Thoracic aorta (tissue), 2 donors: Measurements from ENCODE around the gene SETD1A. TPM values are rescaled to one million over a fixed set of nuclear protein-coding genes. Genes with fewer than 3 reads are reported as not detected.

Experiments
- ATAC-seq: fragments of 150-250 bp; one replicate; pipeline ENCODE4 v1.8.0; 2017; ENCODE audit warnings: low read depth; ENCODE audit not compliant: insufficient number of reproducible peaks, low FRiP score
- DNase-seq: peaks from one replicate; pipeline ENCODE4 v3.0.0-alpha.2; 2020; ENCODE audit warnings: low spot score
- H3K27ac ChIP-seq, 2 donors: fragments of 200-600 bp; sonication (generic); 1 replicate in 1 of 2; 2 replicates in 1 of 2; pipeline ENCODE4 v1.5.1; 2016; ENCODE audit warnings: mild to moderate bottlenecking in 2 of 2, moderate library complexity in 2 of 2
- H3K27me3 ChIP-seq: fragments of 200-600 bp; sonication (generic); replicated peaks from 2 replicates; pipeline ENCODE4 v1.6.0; 2016; ENCODE audit warnings: mild to moderate bottlenecking; ENCODE audit not compliant: insufficient read depth
- H3K36me3 ChIP-seq: fragments of 200-600 bp; sonication (generic); one replicate; pipeline ENCODE4 v1.5.1; 2016
- H3K4me1 ChIP-seq, 2 donors: fragments of 200-600 bp; sonication (generic); 1 replicate in 1 of 2; 2 replicates in 1 of 2; pipeline versions ENCODE4 v1.5.1 to v1.6.0; 2016; ENCODE audit warnings: low read depth in 2 of 2, mild to moderate bottlenecking in 1 of 2; ENCODE audit not compliant: control insufficient read depth in 1 of 2
- H3K4me3 ChIP-seq: fragments of 200-600 bp; sonication (generic); 2 replicates; pipeline ENCODE4 v1.5.1; 2016; ENCODE audit warnings: mild to moderate bottlenecking
- H3K9me3 ChIP-seq: fragments of 200-600 bp; sonication (generic); 2 replicates; pipeline ENCODE4 v1.5.1; 2016
- CTCF ChIP-seq: fragments of 200-600 bp; sonication (generic); IDR thresholded peaks from one replicate; pipeline ENCODE4 v1.5.1; 2019; ENCODE audit warnings: antibody characterized with exemption
- total RNA-seq, 2 donors: library from RNA; depleted of rRNA; stranded (reverse); fragments of >200 nt; gene quantifications; one replicate each; pipeline versions ENCODE4 v1.1.0 to v1.2.3, GENCODE V29; 2016

Gene SETD1A
- total RNA-seq, 2 donors from 2014 or later: 7.4 to 14.6 TPM

- Histone ChIP-seq H3K4me1 (peaks cover 5 to 27% of the 10 kb centered on the region in 2 donors), H3K4me3 (no peak overlapping the region), H3K36me3 (peaks cover 10% of the 10 kb centered on the region), H3K27ac (no peak overlapping the region), H3K27me3 (no peaks in the 10 kb centered on the region), H3K9me3 (no peaks in the 10 kb centered on the region)
- TF ChIP-seq CTCF: no peak
- no peak for DNase-seq
- ATAC-seq: no peak
These were observed 31.4 kb upstream of the SETD1A start for GRCh38 chr16:30925995-30926811.

- DNase-seq (no peak), ATAC-seq (no peak)
- Histone ChIP-seq H3K4me1 (peaks cover 5 to 24% of the 10 kb centered on the region in 2 donors), H3K36me3 (peaks cover 10% of the 10 kb centered on the region), H3K9me3 (no peaks in the 10 kb centered on the region), H3K27ac (no peak overlapping the region), H3K27me3 (no peaks in the 10 kb centered on the region), H3K4me3 (no peak overlapping the region)
- no peak for TF ChIP-seq CTCF
These were observed 30.4 kb upstream of the SETD1A start for GRCh38 chr16:30926937-30927788.

GRCh38 chr16:30927789-30928378, 29.7 kb upstream of the SETD1A start:
- H3K27ac ChIP-seq: no peak overlapping the region
- H3K4me1 ChIP-seq: peaks cover 5 to 24% of the 10 kb centered on the region in 2 donors
- no peaks in the 10 kb centered on the region for H3K9me3 ChIP-seq
- ATAC-seq: no peak
- no peaks in the 10 kb centered on the region for H3K27me3 ChIP-seq
- no peak overlapping the region for H3K4me3 ChIP-seq
- no peak for TF ChIP-seq CTCF
- peaks cover 13% of the 10 kb centered on the region for H3K36me3 ChIP-seq
- DNase-seq: no peak

GRCh38 chr16:30928390-30928789, 29.2 kb upstream of the SETD1A start:
- no peak for DNase-seq
- no peak overlapping the region for H3K4me3 ChIP-seq
- no peak overlapping the region for H3K27ac ChIP-seq
- no peaks in the 10 kb centered on the region for H3K9me3 ChIP-seq
- TF ChIP-seq CTCF: no peak
- ATAC-seq: no peak
- H3K36me3 ChIP-seq: peaks cover 13% of the 10 kb centered on the region
- H3K27me3 ChIP-seq: no peaks in the 10 kb centered on the region
- H3K4me1 ChIP-seq: peaks cover 5 to 24% of the 10 kb centered on the region in 2 donors

- TF ChIP-seq CTCF: no peak
These were observed 28.4 kb upstream of the SETD1A start for GRCh38 chr16:30929167-30929566.

More at GRCh38 chr16:30929167-30929566, 28.4 kb upstream of the SETD1A start:
- H3K27me3 ChIP-seq: no peaks in the 10 kb centered on the region
- H3K4me1 ChIP-seq: peaks cover 5 to 21% of the 10 kb centered on the region in 2 donors
- ATAC-seq (no peak), DNase-seq (no peak)
- H3K27ac ChIP-seq: no peak overlapping the region
- no peaks in the 10 kb centered on the region for H3K9me3 ChIP-seq
- H3K4me3 ChIP-seq: no peak overlapping the region
- H3K36me3 ChIP-seq: peaks cover 13% of the 10 kb centered on the region
